SK-N-MC (cell line): Measurements from ENCODE around the gene SAP25.
"Not testable (repeated sequence)": the region's sequence is repeated elsewhere in the genome, so short reads cannot be mapped to it uniquely, and the experiment has no call there.

ENCODE experiments used
- DNase-seq: peaks from one replicate; pipeline ENCODE4 v3.0.0-alpha.2; 2011; ENCODE audit warnings: low read depth, low spot score
- H3K27ac ChIP-seq: fragments of 200-600 bp; sonication (generic); 2 replicates; pipeline ENCODE4 v1.5.1; 2016; ENCODE audit warnings: mixed run types
- H3K36me3 ChIP-seq: fragments of 200-600 bp; sonication (generic); 2 replicates; pipeline ENCODE4 v1.6.1; 2017; ENCODE audit warnings: antibody characterized with exemption, low read length, mixed read lengths; ENCODE audit not compliant: insufficient read depth
- H3K4me3 ChIP-seq: fragments of 200-600 bp; sonication (generic); 2 replicates; pipeline ENCODE4 v1.5.1; 2016
- H3K9ac ChIP-seq: fragments of 200-600 bp; sonication (generic); 2 replicates; pipeline ENCODE4 v1.8.0; 2017; ENCODE audit warnings: mixed run types, mixed read lengths; ENCODE audit not compliant: insufficient read length
- H3K9me3 ChIP-seq: fragments of 200-600 bp; sonication (generic); 2 replicates; pipeline ENCODE4 v1.6.1; 2017; ENCODE audit warnings: low read depth, mild to moderate bottlenecking, antibody characterized with exemption, low read length, moderate library complexity, mixed read lengths
- EZH2 ChIP-seq: fragments of 200-600 bp; sonication (generic); IDR thresholded peaks from one replicate; pipeline ENCODE4 v1.6.1; 2017; ENCODE audit warnings: antibody characterized with exemption
- FOXP2 ChIP-seq: optimal IDR thresholded peaks from 2 replicates; pipeline ENCODE3; 2011; ENCODE audit warnings: mild to moderate bottlenecking, moderate library complexity; ENCODE audit not compliant: insufficient read depth; ENCODE audit errors: extremely low read length, control extremely low read depth
- POLR2AphosphoS5 ChIP-seq: IDR thresholded peaks from 2 replicates; pipeline ENCODE4 v1.6.1; 2012; ENCODE audit warnings: mild to moderate bottlenecking, low read depth, low read length, borderline replicate concordance

Gene SAP25

DNA sequence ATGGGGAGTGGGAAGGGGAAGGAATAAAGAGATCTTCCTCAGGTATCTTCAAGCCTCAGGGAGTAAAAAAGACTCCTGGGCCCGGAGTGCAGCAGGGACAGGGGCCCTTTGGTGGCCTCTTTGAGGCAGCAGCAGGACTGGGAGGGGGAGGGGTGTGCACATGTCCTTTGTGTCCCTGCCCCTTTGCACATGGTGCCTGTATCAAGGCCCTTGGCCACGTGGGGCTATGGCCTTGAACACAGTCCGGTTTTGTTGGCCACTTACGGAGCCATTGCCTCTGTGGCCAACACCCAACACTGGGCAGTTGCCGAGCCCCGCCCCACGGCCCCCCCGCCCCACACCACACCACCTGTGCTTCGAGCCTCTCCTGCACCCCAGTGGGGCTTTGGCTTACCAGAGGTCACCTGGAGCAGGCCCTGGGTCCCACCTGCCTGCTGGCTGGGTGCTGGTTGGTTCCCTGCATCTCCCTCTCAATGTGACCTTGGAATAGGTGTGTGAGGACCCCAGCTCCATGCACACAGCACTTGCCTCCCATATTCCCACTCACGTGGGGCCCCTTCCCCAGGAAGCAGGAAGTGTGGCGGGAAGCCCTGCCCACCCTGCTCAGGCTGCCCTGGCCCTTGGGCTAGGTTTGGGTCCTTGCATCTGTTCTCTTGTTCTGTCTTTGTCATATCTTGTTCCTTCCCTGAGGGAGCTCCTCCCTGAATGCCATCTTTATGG, 5.4 kb downstream of the SAP25 start:
- Histone ChIP-seq H3K9me3 (no peaks in the 10 kb centered on the region), H3K36me3 (no peaks in the 10 kb centered on the region), H3K27ac (no peak overlapping the region), H3K4me3 (no peak overlapping the region), H3K9ac (no peak overlapping the region)
- TF ChIP-seq FOXP2, result no peak
- TF ChIP-seq POLR2AphosphoS5, result no peak
- no peak for TF ChIP-seq EZH2
- DNase-seq, result no peak

DNA sequence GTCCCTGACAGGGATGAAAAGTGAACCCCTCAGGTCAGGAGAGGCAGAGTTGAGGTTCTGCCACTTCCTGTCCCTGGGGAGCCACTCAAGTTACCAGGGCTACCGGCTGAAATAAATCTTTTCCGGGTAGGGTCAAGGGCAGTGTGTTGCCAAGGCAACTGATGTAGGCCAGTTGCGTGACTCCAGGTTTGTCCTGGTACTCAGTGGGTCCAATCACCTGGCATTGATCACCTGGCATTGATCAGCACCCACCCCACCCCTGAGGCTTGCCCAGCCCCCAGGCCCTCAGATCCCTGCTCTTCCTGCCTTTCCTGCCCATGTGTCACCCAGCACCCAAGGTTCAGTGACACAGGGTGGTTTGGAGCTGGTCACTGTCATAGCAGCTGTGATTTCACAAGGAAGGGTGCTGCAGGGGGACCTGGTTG, 5.9 kb downstream of the SAP25 start:
- no peak overlapping the region for H3K27ac ChIP-seq

DNA sequence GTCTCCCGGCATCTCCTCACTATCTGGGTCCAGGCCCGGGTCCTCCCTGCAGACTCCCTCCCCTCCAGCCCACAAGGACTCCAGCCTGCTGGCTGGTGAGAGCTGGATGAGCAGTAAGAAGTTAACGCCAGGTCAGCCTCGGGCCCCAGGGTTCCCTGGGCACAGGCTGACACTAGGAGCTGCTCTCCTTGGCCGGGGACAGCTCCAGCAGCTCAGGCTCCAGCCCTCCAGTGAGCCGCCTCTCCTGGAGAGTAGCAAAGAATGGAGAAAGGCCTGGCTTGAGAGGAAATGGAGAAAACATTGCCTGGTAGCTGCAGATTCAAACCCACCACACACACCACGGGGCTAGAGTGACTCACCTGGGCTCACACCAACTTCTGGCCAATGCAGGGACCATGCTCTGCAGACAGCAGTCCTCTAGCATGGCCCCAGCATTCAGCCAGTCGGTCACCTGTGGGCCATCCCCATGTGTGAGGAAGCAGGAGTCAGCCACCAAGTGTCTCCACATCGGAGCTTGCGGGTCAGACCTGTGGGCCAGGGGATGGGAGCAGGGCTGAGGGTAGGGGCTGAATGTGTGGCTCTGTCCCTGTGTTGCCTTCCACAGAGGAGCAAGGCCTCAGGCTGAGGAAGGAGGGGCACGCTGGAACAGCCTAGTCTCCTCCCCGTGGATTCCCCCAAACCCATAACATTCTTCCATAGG, 6.5 kb downstream of the SAP25 start:
- no peaks in the 10 kb centered on the region for H3K9me3 ChIP-seq
- no peak overlapping the region for H3K4me3 ChIP-seq
- no peaks in the 10 kb centered on the region for H3K36me3 ChIP-seq
- TF ChIP-seq EZH2, result no peak
- TF ChIP-seq FOXP2, result no peak
- no peak for DNase-seq
- 0 out of 2 replicates have a peak overlapping the region, but pooled peaks have one; percentile 13 for H3K27ac ChIP-seq
- H3K9ac ChIP-seq, result no peak overlapping the region

More for the DNA sequence above, 5.9 kb downstream of the SAP25 start:
- Histone ChIP-seq H3K9ac (no peak overlapping the region), H3K4me3 (no peak overlapping the region), H3K36me3 (no peaks in the 10 kb centered on the region), H3K9me3 (no peaks in the 10 kb centered on the region)
- TF ChIP-seq FOXP2, result no peak
- no peak for TF ChIP-seq POLR2AphosphoS5
- TF ChIP-seq EZH2, result no peak
- DNase-seq, result no peak

GRCh38 chr7:100566018-100566531, 7.6 kb downstream of the SAP25 start:
- no peak overlapping the region for H3K9ac ChIP-seq
- no peaks in the 10 kb centered on the region for H3K9me3 ChIP-seq
- no peaks in the 10 kb centered on the region for H3K36me3 ChIP-seq
- no peak for DNase-seq
- TF ChIP-seq FOXP2 (no peak), POLR2AphosphoS5 (no peak), EZH2 (no peak)
- H3K27ac ChIP-seq, result no peak overlapping the region
- no peak overlapping the region for H3K4me3 ChIP-seq

DNA sequence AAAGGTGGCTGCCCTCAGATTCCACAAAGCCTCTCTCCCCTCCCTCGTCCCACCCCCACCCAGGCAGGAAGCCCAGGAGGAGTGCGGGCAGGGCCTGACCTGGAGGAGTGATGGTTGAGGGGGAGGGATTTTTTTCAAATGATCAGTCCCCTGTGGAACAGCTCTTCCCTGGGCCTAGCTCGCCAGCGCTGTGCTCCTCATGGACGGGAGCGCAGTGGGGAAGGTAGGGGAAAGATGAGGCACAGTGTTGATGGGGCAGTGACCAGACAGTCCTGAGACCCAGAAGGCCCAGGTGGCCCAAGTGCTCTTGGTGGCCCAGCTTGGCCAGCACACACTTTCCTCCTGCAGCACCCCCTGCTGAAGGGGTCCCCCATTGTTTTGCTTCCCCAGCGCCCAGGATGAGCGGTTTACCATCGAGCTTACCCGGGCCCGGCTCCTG, 8.5 kb downstream of the SAP25 start:
- no peak for DNase-seq
- no peak overlapping the region for H3K27ac ChIP-seq

DNA sequence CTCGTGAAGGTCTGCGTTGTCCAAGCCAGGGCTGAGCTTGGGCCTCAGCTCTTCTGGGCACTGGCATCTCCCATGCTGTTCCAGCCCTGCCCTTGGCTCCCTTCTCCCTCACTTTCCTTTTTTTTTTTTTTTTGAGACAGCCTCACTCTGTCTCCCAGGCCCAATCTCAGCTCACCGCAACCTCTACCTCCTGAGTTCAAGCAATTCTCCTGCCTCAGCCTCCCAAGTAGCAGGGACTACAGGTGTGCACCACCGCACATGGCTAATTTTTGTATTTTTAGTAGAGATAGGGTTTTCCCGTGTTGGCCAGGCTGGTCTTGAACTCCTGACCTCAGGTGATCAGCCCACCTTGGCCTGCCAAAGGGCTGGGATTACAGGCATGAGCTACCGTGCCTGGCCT, 9.3 kb downstream of the SAP25 start:
- H3K4me3 ChIP-seq, H3K9ac ChIP-seq, H3K36me3 ChIP-seq, H3K27ac ChIP-seq, DNase-seq, H3K9me3 ChIP-seq: not testable (repeated sequence)

More for the DNA sequence above, 8.5 kb downstream of the SAP25 start:
- TF ChIP-seq EZH2 (no peak), POLR2AphosphoS5 (no peak), FOXP2 (no peak)
- Histone ChIP-seq H3K9me3 (no peaks in the 10 kb centered on the region), H3K9ac (no peak overlapping the region), H3K4me3 (no peak overlapping the region), H3K36me3 (no peaks in the 10 kb centered on the region)

GRCh38 chr7:100563809-100564400, 9.8 kb downstream of the SAP25 start:
- TF ChIP-seq EZH2 (no peak), FOXP2 (no peak), POLR2AphosphoS5 (no peak)
- DNase-seq, result peak; percentile 26
- Histone ChIP-seq H3K4me3 (no peak overlapping the region), H3K9me3 (no peaks in the 10 kb centered on the region), H3K9ac (no peak overlapping the region), H3K36me3 (no peaks in the 10 kb centered on the region), H3K27ac (no peak overlapping the region)

- no peak for DNase-seq
- TF ChIP-seq FOXP2 (no peak), EZH2 (no peak), POLR2AphosphoS5 (no peak)
- Histone ChIP-seq H3K27ac (no peak overlapping the region), H3K9me3 (no peaks in the 10 kb centered on the region), H3K9ac (no peak overlapping the region), H3K36me3 (no peaks in the 10 kb centered on the region), H3K4me3 (no peak overlapping the region)
Measured at GRCh38 chr7:100563100-100563564, 10.6 kb downstream of the SAP25 start.
